ENCODE measurements around the gene UBAC2. TPM values are rescaled to one million over a fixed set of nuclear protein-coding genes. Genes with fewer than 3 reads are reported as not detected.

The UBAC2 gene
- total RNA-seq, 1 donor: 45.3 TPM

DNA sequence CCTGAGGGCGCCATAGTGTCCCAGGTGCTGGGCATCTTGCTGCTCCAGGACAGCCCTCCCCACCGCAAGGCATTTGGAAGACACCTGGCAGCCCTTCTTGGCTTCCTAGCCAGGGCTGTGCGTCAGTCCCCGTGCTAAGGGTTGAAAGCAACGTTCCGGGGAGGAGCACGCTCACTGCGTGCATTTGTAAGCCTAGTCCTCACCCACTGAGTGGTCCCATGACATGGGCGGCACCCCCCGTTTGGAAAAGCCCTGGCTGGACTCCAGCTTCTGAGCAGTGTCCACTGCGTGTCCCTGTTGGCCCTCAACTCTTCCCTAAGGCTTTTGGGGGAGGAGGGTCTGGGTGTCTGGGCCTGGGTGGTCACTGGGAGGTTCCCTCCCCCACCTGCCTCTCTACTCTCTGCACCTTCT, 182.9 kb downstream of the UBAC2 start:
- TF ChIP-seq, protein P1, sequence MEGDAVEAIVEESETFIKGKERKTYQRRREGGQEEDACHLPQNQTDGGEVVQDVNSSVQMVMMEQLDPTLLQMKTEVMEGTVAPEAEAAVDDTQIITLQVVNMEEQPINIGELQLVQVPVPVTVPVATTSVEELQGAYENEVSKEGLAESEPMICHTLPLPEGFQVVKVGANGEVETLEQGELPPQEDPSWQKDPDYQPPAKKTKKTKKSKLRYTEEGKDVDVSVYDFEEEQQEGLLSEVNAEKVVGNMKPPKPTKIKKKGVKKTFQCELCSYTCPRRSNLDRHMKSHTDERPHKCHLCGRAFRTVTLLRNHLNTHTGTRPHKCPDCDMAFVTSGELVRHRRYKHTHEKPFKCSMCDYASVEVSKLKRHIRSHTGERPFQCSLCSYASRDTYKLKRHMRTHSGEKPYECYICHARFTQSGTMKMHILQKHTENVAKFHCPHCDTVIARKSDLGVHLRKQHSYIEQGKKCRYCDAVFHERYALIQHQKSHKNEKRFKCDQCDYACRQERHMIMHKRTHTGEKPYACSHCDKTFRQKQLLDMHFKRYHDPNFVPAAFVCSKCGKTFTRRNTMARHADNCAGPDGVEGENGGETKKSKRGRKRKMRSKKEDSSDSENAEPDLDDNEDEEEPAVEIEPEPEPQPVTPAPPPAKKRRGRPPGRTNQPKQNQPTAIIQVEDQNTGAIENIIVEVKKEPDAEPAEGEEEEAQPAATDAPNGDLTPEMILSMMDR (IDR thresholded peaks at IDR 0.05; ENCODE audit: insufficient read depth, low read depth, low read length): no peak
- DNase-seq (ENCODE audit: low read depth): no peak
- no peak overlapping the region for H3K4me3 ChIP-seq (ENCODE audit: low read depth, low read length)

DNA sequence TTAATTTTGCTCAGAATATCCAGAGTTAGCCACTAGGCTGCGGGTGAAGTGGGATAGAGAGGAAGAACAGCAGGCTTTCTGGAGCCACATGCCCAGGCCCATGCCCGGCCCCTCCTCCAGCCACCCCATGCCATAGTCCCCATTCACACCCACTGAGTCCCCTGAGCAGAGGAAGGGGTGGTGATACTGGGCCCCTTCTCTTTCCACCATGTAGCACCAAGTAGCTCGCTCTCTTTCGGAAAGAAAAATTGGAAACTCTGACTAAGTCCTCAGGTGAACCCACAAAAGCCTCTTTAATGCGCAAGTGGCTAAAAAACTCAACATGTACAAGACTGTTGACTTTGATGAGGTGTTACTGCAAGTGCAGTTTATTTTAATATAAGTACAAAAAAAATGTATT, 183.3 kb downstream of the UBAC2 start:
- TF ChIP-seq, protein P1 (IDR thresholded peaks at IDR 0.05; ENCODE audit: insufficient read depth, low read depth, low read length): no peak
- no peak for DNase-seq (ENCODE audit: low read depth)
- no peak overlapping the region for H3K4me3 ChIP-seq (ENCODE audit: low read depth, low read length)

DNA sequence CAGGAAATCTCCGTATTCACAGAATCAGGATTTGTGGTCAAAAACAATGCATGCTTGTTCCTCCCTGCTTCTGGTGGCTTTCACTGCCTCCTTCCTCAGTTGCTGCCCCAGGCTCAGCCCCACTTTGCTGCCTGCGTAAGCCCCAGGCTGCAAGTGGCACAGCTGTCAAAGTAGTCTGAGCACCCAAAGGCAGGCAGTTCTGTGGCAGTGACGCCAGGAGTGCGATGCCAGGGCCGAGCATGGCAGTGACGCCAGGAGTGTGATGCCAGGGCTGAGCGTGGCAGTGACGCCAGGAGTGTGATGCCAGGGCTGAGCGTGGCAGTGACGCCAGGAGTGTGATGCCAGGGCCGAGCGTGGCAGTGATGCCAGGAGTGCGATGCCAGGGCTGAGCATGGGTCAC, 183.8 kb downstream of the UBAC2 start:
- TF ChIP-seq, protein P1 (IDR thresholded peaks at IDR 0.05; ENCODE audit: insufficient read depth, low read depth, low read length): no peak
- DNase-seq (ENCODE audit: low read depth): no peak

DNA sequence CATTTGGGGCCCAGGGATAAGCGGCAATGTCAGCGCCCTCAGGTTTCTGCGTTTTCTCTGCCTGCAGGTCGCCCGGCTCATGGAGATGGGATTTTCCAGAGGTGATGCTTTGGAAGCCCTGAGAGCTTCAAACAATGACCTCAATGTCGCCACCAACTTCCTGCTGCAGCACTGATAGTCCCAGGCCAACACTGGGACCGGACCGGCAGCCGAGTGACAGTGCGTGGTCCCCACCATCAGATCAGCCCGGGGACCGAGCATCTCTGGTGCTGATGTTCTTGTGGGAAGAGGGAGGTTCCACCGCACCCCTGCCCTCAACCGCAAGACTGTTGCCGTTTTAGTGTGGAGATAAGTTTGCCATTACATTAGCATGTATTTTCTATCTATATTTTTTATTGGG, 184.5 kb downstream of the UBAC2 start:
- TF ChIP-seq, protein P1 (IDR thresholded peaks at IDR 0.05; ENCODE audit: insufficient read depth, low read depth, low read length): no peak
- no peak for DNase-seq (ENCODE audit: low read depth)
- H3K4me3 ChIP-seq (ENCODE audit: low read depth, low read length): no peak overlapping the region

More for the DNA sequence above, 183.8 kb downstream of the UBAC2 start:
- no peak overlapping the region for H3K4me3 ChIP-seq (ENCODE audit: low read depth, low read length)

DNA sequence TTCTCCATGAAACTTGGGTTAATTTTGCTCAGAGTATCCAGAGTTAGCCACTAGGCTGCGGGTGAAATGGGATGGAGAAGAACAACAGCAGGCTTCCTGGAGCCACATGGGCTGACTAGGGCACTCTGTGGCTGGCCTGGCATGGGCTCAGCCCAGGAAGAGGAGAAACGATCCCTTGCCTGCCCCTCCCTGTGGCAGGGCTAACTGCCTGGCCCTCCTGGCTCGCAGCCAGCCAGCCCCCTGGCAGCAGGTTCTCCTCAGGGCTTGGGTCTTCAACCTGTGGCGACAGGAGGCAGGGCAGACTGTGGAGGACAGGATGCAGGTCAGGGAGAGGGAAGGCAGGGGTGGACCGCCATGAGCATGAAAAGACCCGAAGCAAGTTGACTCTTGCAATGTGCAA, 185.3 kb downstream of the UBAC2 start:
- no peak for DNase-seq (ENCODE audit: low read depth)
- TF ChIP-seq, protein P1 (IDR thresholded peaks at IDR 0.05; ENCODE audit: insufficient read depth, low read depth, low read length): no peak
- H3K4me3 ChIP-seq (ENCODE audit: low read depth, low read length): no peak overlapping the region

DNA sequence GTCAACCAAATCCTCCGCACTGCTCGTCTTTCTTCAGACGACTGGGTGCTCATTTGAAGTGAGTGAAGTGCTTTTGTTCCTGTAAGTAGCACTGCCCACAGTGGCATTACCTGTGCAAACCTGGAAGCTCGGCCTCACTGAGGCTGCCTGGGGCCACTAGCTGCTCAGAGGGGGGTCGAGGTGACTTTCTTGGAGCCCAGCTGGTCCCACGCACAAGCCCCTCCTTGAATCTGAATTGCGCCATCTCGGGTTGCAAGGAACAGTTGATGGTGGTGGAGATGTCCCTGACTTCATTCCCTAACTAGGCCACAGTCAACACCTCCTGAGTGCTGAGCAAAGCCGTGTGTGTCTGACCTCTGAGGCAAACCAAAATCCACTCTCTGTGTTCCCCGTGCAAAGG, 185.8 kb downstream of the UBAC2 start:
- TF ChIP-seq, protein P1 (IDR thresholded peaks at IDR 0.05; ENCODE audit: insufficient read depth, low read depth, low read length): no peak
- no peak overlapping the region for H3K4me3 ChIP-seq (ENCODE audit: low read depth, low read length)
- DNase-seq (ENCODE audit: low read depth): no peak

All from fibroblast of villous mesenchyme (primary cell).